NCI-H1105 treated with DMSO at 0.1 percent for 48 hours (cell line): ENCODE results near the gene CDC34.
"Not testable (repeated sequence)": the region's sequence is repeated elsewhere in the genome, so short reads cannot be mapped to it uniquely, and the experiment has no call there.

Experiments used
- DNase-seq: peaks from one replicate; lab custom pipeline; 2025; lab: John Stamatoyannopoulos, UW

Gene CDC34

GRCh38 chr19:573519-573825, 41.9 kb downstream of the CDC34 start:
- no peak for DNase-seq

DNA sequence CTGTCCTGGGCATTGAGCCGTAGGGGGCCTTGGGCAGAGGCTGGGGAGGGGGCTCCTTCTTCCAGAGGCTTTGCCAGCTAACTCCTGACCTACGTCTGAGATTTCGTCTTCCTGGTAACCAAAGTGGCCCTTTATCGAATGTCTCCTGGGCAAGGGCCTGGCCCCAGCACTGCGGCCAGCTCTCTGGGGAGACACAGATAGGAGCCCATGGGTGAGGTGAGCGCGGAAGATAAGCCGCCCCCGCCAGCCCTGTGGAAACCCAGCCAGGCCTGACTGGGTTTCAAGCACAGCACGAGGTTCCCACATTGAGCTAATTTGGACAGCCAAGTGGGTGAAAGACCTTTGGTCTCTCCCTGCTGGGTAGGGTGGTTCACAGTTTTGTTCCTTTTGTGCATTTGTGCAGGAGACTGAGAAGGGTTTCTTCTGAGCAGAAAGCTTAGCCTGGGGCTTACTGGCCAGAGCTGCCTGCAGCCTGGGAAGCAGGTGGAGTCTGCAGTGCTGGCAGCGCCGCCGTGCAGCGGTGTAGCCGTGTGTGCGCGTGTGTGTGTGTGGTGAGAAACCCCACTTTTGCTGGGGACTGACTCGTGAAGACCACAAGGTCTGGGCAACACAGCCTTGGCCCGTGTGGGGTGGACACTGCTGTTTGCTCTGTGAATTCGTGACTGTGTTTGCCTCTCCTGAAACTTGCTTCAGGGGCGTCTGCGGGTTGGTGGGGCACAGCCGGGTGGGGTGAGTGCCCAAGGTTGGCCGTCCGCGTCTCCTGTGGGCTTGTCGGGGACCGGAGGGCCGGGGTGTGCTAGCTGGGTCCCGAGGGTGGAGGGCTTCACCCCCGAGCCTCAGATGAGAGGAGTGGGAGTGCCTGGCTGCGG, 43.3 kb downstream of the CDC34 start:
- no peak for DNase-seq

DNA sequence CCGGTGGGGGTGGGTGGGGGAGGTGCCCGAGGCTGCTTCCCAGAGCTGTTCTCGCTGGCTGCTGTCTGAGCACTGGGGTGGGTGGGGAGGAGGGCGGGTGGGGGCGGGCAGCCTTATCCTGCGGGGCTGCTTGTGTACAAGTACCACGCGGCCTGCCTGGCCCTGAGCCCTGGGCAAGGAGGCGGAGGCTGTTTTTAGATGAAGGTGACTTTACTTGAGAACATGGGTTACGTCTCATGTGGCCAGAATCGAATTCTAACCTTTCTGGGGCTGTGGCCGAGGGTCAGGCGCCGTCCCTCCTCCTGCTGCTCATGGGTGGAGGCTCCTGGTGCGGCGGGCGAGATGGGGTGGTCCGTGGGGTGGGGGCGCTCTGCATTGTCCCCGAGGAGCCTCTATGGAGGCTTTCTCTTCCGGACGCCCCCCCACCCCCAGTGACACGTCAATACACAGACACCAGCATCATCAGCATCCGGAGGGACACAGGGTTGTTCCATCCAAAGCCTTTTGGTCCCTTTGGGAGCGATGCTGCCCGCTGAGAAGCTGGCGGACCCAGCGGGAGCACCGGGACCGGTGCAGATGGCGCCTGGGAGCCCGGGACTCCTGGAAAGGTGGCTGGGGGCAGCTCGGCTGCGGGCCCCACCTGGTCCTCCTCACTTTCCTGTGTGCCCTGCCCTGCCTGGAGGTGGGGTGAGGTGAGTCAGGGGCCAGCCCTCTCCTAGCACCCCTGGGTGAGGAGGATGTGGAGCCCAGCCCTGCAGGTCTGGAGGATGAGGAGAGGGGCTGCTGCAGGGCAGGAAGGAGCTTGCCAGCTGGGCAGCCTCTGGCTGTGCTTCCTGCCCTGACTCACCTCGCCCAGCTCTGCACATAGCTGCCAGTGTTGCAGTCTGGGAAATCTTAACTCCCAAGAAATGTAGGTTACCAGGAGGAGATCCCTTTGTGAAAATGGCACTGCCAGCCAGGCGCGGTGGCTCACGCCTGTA, 44.3 kb downstream of the CDC34 start:
- no peak for DNase-seq

GRCh38 chr19:576768-577438, 45.3 kb downstream of the CDC34 start:
- no peak for DNase-seq

DNA sequence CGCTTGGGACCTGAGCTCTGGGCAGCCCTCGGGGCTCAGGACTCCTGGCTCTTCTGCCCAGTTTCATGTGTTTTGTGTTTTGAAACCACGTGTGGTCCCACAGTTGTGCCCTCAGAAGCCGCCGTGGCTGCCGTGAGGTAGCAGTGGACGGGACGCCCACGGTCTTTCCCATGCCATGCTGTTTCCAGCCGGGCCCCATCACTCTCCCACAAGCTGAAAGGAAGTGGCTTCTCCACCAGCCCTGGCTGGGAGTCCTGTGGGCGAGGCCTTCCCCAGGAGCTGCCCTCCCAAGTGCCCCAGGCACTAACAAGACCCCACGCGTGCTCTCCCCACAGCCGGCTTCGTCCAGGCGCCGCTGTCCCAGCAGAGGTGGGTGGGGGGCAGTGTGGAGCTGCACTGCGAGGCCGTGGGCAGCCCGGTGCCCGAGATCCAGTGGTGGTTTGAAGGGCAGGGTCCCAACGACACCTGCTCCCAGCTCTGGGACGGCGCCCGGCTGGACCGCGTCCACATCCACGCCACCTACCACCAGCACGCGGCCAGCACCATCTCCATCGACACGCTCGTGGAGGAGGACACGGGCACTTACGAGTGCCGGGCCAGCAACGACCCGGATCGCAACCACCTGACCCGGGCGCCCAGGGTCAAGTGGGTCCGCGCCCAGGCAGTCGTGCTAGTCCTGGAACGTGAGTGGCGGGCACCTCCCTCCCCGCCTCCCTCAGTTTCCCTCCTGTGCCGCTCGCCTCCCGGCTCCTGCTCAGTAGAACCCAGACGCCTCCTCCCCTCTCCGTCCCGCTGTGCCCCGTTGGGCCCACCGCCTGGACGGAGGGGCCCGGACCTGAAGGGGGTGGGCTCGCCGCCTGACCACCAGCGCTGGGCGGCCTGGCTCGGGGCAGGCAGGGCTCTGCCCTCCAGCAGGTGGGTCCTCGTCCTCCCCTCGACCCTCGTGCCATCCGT, 46.2 kb downstream of the CDC34 start:
- DNase-seq, result no peak

DNA sequence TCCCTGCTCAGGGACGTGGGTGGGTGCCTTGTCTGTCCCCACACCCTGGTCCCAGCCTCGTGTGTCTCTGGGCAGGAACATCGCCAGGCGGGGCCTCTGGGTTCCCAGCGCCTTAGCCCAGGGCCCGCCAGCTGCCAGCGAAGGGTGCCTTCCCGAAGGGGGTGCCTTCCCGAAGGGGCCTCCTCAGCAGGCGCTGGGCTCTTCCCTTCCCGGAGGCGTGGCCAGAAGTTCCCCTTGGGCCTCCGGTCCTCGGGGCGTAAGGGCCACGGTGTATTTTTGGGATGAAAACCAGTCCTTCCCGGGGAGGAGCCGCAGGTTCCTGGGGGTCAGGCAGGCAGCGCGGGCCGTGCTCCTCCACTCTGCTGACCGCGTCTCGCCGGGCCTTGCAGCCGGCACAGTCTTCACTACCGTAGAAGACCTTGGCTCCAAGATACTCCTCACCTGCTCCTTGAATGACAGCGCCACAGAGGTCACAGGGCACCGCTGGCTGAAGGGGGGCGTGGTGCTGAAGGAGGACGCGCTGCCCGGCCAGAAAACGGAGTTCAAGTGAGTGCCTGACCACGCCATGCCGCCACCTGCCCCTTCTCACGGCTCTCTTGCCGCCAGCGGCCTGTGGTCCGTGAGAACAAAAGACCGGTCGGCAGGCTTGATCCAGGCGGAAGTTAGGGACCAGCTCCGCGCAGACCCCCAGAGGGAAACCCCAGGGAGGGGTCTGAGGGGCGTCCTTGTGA, 47.7 kb downstream of the CDC34 start:
- DNase-seq, result no peak

- DNase-seq, result no peak
Measured at GRCh38 chr19:579842-580155, 48.2 kb downstream of the CDC34 start.

DNA sequence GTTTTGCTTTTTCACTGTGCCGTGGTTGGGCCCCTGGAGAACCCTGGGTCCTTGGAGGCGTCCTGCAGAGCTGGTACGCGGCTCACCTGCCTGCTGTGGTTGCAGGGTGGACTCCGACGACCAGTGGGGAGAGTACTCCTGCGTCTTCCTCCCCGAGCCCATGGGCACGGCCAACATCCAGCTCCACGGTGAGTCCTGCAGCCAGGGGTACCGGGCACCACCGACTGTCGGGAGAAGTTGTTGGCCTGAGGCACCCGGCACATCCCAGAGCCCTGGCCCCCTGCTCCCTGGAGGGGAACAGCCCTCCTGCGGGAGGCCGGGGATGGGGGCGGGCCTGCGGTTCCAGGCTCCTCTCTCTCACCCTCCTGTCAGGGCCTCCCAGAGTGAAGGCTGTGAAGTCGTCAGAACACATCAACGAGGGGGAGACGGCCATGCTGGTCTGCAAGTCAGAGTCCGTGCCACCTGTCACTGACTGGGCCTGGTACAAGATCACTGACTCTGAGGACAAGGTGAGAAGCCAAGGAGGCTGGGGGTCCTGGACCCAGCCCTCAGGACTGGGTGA, 48.8 kb downstream of the CDC34 start:
- DNase-seq, result no peak

GRCh38 chr19:581399-582111, 50.0 kb downstream of the CDC34 start:
- DNase-seq, result no peak

- no peak for DNase-seq
Measured at GRCh38 chr19:582497-583197, 51.1 kb downstream of the CDC34 start.

- DNase-seq, result no peak
Measured at GRCh38 chr19:583198-583967, 51.8 kb downstream of the CDC34 start.

- DNase-seq, result no peak
Measured at GRCh38 chr19:583968-584239, 52.3 kb downstream of the CDC34 start.

GRCh38 chr19:584240-585001, 52.9 kb downstream of the CDC34 start:
- peak; percentile 39 for DNase-seq

GRCh38 chr19:585146-585545, 53.6 kb downstream of the CDC34 start:
- not testable (repeated sequence) for DNase-seq

GRCh38 chr19:585551-586110, 54.1 kb downstream of the CDC34 start:
- no peak for DNase-seq

GRCh38 chr19:588093-588740, 56.7 kb downstream of the CDC34 start:
- peak; percentile 92 for DNase-seq
